SK-N-SH (cell line): Measurements from ENCODE around the gene NXPE3.

ENCODE experiments used
- ELF1 ChIP-seq: IDR thresholded peaks from 2 replicates; pipeline ENCODE4 v1.4.0; 2012
- EP300 ChIP-seq, 2 experiments: IDR thresholded peaks; 2 replicates each; pipeline versions ENCODE4 v1.4.0 to v1.6.1; 2012; ENCODE audit warnings: borderline replicate concordance in 1 of 2, low read depth in 1 of 2, low read length in 1 of 2
- EZH2phosphoT487 ChIP-seq: fragments of 200-600 bp; sonication (generic); IDR thresholded peaks from 2 replicates; pipeline ENCODE4 v1.6.1; 2017; ENCODE audit warnings: low read depth, mixed run types, mild to moderate bottlenecking, antibody characterized with exemption, moderate library complexity, borderline replicate concordance
- JUND ChIP-seq: IDR thresholded peaks from 2 replicates; pipeline ENCODE4 v1.4.0; 2012
- MAX ChIP-seq: IDR thresholded peaks from 2 replicates; pipeline ENCODE4 v1.4.0; 2012; ENCODE audit warnings: low read depth
- POLR2AphosphoS5 ChIP-seq: IDR thresholded peaks from 2 replicates; pipeline ENCODE4 v1.6.1; 2012; ENCODE audit warnings: low read depth, low read length
- RAD21 ChIP-seq: IDR thresholded peaks from 2 replicates; pipeline ENCODE4 v1.6.1; 2012; ENCODE audit warnings: mild to moderate bottlenecking, low read length
- RCOR1 ChIP-seq: fragments of 150-350 bp; IDR thresholded peaks from 2 replicates; pipeline ENCODE4 v1.6.1; 2017; ENCODE audit warnings: antibody characterized with exemption, low read length
- REST ChIP-seq: IDR thresholded peaks from 2 replicates; pipeline ENCODE4 v1.6.1; 2012; ENCODE audit warnings: mild to moderate bottlenecking, low read depth, low read length, moderate library complexity
- SIN3A ChIP-seq: IDR thresholded peaks from 2 replicates; pipeline ENCODE4 v1.6.1; 2012; ENCODE audit warnings: low read depth, mild to moderate bottlenecking, low read length, moderate library complexity, borderline replicate concordance
- TAF1 ChIP-seq: IDR thresholded peaks from 2 replicates; pipeline ENCODE4 v1.6.1; 2012; ENCODE audit warnings: low read depth, mild to moderate bottlenecking, low read length, moderate library complexity, borderline replicate concordance
- USF2 ChIP-seq: fragments of 150-350 bp; IDR thresholded peaks from 2 replicates; pipeline ENCODE4 v1.6.1; 2017; ENCODE audit warnings: antibody characterized with exemption, low read length, low read depth, borderline replicate concordance
- TF ChIP-seq, protein P1 (sequence below): fragments of 200-600 bp; sonication (generic); IDR thresholded peaks from 2 replicates; pipeline ENCODE4 v1.6.1; 2017; ENCODE audit warnings: antibody characterized with exemption, mild to moderate bottlenecking, moderate library complexity
- TF ChIP-seq, protein P2 (sequence below): IDR thresholded peaks from 2 replicates; pipeline ENCODE4 v1.4.0; 2012; ENCODE audit warnings: low read depth, borderline replicate concordance

- TF ChIP-seq, protein P1, sequence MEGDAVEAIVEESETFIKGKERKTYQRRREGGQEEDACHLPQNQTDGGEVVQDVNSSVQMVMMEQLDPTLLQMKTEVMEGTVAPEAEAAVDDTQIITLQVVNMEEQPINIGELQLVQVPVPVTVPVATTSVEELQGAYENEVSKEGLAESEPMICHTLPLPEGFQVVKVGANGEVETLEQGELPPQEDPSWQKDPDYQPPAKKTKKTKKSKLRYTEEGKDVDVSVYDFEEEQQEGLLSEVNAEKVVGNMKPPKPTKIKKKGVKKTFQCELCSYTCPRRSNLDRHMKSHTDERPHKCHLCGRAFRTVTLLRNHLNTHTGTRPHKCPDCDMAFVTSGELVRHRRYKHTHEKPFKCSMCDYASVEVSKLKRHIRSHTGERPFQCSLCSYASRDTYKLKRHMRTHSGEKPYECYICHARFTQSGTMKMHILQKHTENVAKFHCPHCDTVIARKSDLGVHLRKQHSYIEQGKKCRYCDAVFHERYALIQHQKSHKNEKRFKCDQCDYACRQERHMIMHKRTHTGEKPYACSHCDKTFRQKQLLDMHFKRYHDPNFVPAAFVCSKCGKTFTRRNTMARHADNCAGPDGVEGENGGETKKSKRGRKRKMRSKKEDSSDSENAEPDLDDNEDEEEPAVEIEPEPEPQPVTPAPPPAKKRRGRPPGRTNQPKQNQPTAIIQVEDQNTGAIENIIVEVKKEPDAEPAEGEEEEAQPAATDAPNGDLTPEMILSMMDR, result no peak
- TF ChIP-seq MAX, result no peak
- no peak for TF ChIP-seq RAD21
- no peak for TF ChIP-seq POLR2AphosphoS5
- no peak for TF ChIP-seq USF2
- TF ChIP-seq, protein P2, sequence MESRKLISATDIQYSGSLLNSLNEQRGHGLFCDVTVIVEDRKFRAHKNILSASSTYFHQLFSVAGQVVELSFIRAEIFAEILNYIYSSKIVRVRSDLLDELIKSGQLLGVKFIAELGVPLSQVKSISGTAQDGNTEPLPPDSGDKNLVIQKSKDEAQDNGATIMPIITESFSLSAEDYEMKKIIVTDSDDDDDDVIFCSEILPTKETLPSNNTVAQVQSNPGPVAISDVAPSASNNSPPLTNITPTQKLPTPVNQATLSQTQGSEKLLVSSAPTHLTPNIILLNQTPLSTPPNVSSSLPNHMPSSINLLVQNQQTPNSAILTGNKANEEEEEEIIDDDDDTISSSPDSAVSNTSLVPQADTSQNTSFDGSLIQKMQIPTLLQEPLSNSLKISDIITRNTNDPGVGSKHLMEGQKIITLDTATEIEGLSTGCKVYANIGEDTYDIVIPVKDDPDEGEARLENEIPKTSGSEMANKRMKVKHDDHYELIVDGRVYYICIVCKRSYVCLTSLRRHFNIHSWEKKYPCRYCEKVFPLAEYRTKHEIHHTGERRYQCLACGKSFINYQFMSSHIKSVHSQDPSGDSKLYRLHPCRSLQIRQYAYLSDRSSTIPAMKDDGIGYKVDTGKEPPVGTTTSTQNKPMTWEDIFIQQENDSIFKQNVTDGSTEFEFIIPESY, result no peak
- no peak for TF ChIP-seq REST
- no peak for TF ChIP-seq SIN3A
- no peak for TF ChIP-seq EP300 (IDR thresholded peaks at IDR 0.05; ENCODE audit: borderline replicate concordance in 1 of 2, low read depth in 1 of 2, low read length in 1 of 2)
- TF ChIP-seq JUND, result no peak
- no peak for TF ChIP-seq RCOR1
- no peak for TF ChIP-seq EZH2phosphoT487
- no peak for TF ChIP-seq ELF1
- TF ChIP-seq TAF1, result no peak
Measured at GRCh38 chr3:101848326-101848725, 69.3 kb downstream of the NXPE3 start.
